Right atrium auricular region (tissue), 2 donors: ENCODE measurements around the gene LRRC7. TPM values are rescaled to one million over a fixed set of nuclear protein-coding genes. Genes with fewer than 3 reads are reported as not detected.

ENCODE experiments used
- DNase-seq: peaks from one replicate; pipeline ENCODE4 v3.0.0-alpha.2; 2019; ENCODE audit warnings: low spot score
- H3K27ac ChIP-seq, 2 donors: fragments of 200-600 bp; sonication (generic); 1 replicate in 1 of 2; 2 replicates in 1 of 2; pipeline ENCODE4 v1.5.1; 2016 to 2019
- H3K27me3 ChIP-seq, 2 donors: fragments of 200-600 bp; sonication (generic); one replicate each; pipeline versions ENCODE4 v1.5.1 to v1.6.0; 2017 to 2019
- H3K36me3 ChIP-seq: fragments of 200-600 bp; sonication (generic); one replicate; pipeline ENCODE4 v1.5.1; 2016
- H3K4me1 ChIP-seq, 2 donors: fragments of 200-600 bp; sonication (generic); one replicate each; pipeline versions ENCODE4 v1.5.1 to v1.6.0; 2017 to 2019
- H3K4me3 ChIP-seq, 2 donors: fragments of 200-600 bp; sonication (generic); 1 replicate in 1 of 2; 2 replicates in 1 of 2; pipeline ENCODE4 v1.5.1; 2017 to 2019; ENCODE audit warnings: mild to moderate bottlenecking in 1 of 2, moderate library complexity in 1 of 2
- H3K9me3 ChIP-seq, 2 donors: fragments of 200-600 bp; sonication (generic); one replicate each; pipeline ENCODE4 v1.5.1; 2019
- total RNA-seq, 2 donors: library from RNA; depleted of rRNA; stranded (reverse); fragments of >200 nt; gene quantifications; one replicate each; pipeline ENCODE4 v1.1.0, GENCODE V29; 2016
- TF ChIP-seq, protein P1 (sequence below), 2 donors: fragments of 200-600 bp; sonication (generic); IDR thresholded peaks; one replicate each; pipeline ENCODE4 v1.5.1; 2019; ENCODE audit warnings: antibody characterized with exemption in 2 of 2

Gene LRRC7
- total RNA-seq, 2 donors from 2014 or later: 0.75 to 14.3 TPM

DNA sequence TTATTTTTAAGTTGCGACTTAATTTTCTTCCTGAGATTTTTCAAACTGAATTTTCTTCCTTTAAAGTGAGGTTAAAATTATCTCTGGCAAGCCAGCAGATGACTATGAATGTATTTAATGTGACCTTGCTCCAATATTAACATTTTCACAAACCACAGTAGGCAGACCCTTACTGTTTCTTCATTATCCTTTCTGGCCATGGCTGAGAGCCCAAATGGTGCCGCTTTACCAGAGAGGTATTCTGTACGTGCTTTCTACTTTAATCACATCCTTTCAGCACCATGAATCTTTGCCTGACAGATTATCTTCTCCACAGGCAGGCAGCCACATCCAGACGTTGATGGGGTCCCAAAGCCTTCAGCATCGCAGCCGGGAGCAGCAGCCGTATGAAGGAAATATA, 508.0 kb downstream of the LRRC7 start:
- Histone ChIP-seq H3K4me3 (no peak overlapping the region), H3K9me3 (no peaks in the 10 kb centered on the region), H3K4me1 (no peaks in the 10 kb centered on the region), H3K36me3 (no peaks in the 10 kb centered on the region), H3K27me3 (no peaks in the 10 kb centered on the region), H3K27ac (no peak overlapping the region)
- no peak for DNase-seq
- TF ChIP-seq, protein P1, sequence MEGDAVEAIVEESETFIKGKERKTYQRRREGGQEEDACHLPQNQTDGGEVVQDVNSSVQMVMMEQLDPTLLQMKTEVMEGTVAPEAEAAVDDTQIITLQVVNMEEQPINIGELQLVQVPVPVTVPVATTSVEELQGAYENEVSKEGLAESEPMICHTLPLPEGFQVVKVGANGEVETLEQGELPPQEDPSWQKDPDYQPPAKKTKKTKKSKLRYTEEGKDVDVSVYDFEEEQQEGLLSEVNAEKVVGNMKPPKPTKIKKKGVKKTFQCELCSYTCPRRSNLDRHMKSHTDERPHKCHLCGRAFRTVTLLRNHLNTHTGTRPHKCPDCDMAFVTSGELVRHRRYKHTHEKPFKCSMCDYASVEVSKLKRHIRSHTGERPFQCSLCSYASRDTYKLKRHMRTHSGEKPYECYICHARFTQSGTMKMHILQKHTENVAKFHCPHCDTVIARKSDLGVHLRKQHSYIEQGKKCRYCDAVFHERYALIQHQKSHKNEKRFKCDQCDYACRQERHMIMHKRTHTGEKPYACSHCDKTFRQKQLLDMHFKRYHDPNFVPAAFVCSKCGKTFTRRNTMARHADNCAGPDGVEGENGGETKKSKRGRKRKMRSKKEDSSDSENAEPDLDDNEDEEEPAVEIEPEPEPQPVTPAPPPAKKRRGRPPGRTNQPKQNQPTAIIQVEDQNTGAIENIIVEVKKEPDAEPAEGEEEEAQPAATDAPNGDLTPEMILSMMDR (IDR thresholded peaks at IDR 0.05): no peak

DNA sequence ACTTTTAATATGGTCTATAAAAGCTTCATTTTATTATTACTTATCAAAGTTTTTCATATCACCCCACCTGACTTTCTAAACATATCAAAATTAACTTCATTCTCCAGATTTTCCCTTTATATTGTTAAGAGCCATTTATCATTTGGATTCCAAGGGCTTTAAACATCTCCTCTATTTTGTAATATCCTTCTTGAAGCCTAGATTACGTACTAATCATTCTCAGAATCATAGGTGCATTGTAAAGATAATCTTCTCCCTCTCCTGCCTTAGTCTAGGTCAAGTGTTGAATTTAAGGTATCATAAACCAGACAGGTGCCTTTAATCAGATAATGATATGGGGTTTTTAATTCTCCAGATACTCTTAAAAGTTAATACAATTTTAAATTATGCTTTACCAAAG, 509.3 kb downstream of the LRRC7 start:
- Histone ChIP-seq H3K4me1 (no peaks in the 10 kb centered on the region), H3K27ac (no peak overlapping the region), H3K27me3 (no peaks in the 10 kb centered on the region), H3K9me3 (no peaks in the 10 kb centered on the region), H3K4me3 (no peak overlapping the region), H3K36me3 (no peaks in the 10 kb centered on the region)
- no peak for DNase-seq
- TF ChIP-seq, protein P1 (IDR thresholded peaks at IDR 0.05): no peak

DNA sequence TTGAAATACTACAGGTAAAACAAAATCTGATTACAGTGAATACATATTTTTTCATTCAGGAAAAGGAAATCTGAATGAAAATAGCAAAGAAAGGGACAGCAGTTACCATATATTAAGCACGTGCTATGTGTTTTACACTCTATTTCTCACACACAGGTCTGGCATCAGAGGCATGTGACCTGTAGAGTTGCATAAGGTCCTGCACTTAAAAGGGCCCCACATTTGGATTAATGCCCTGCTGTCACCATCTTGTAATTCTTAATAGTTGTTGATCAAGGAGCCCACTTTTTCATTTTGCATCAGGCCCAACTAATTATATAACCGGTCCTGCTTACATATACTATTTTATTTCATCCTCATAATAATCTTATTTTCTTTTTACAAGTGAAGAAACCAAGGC, 511.8 kb downstream of the LRRC7 start:
- no peaks in the 10 kb centered on the region for H3K9me3 ChIP-seq
- H3K36me3 ChIP-seq: no peaks in the 10 kb centered on the region
- TF ChIP-seq, protein P1 (IDR thresholded peaks at IDR 0.05): no peak
- no peak for DNase-seq
- H3K27ac ChIP-seq: no peak overlapping the region
- H3K27me3 ChIP-seq: no peaks in the 10 kb centered on the region
- H3K4me1 ChIP-seq: no peaks in the 10 kb centered on the region
- no peak overlapping the region for H3K4me3 ChIP-seq

DNA sequence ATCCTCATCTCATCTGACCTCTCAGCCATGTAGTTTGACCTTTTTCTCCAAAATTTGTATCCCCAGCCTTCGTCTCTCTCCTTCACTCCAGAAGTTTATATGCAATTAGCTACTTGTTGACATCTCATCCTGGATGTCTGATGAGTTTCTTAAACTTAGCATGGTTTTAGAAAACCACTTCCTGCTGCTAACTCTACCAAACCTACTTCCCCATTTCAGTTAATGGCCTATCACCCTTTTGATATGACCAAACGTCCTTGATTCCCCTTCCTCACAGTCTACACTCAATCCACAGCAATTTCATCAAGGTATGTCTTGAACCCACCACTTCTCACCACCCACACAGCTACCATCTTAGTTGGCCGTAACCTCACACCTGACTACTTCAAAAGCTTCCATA, 515.8 kb downstream of the LRRC7 start:
- TF ChIP-seq, protein P1 (IDR thresholded peaks at IDR 0.05): no peak
- no peak overlapping the region for H3K4me3 ChIP-seq
- no peaks in the 10 kb centered on the region for H3K9me3 ChIP-seq
- no peak overlapping the region for H3K27ac ChIP-seq
- no peaks in the 10 kb centered on the region for H3K27me3 ChIP-seq
- H3K4me1 ChIP-seq: no peaks in the 10 kb centered on the region
- no peaks in the 10 kb centered on the region for H3K36me3 ChIP-seq
- no peak for DNase-seq

DNA sequence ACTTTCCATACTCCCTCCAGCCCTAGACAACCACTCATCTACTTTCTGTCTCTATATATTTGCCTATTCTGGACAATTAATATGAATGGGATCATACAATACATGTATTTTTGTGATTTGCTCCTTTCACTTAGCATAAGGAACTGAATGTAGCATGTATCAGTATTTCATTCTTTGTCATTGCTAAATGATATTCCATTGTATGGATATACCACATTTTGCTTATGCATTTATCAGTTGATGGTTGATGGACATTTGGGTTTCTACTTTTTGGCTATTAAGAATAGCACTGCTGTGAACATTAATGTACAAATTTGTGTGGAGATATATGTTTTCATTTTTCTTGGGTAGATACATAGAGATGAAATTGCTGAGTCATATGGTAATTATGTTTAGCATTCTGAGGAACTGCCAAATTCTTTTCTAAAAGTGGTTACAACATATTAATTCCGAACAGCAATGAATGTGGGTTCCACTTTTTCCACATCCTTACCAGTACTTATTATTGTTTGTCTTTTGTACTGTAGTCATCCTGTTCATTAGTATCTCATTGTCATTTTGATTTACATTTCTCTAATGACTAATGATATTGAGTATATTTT, 516.7 kb downstream of the LRRC7 start:
- H3K4me1 ChIP-seq: no peaks in the 10 kb centered on the region
- no peaks in the 10 kb centered on the region for H3K9me3 ChIP-seq
- H3K4me3 ChIP-seq: no peak overlapping the region
- no peak overlapping the region for H3K27ac ChIP-seq
- H3K27me3 ChIP-seq: no peaks in the 10 kb centered on the region
- H3K36me3 ChIP-seq: no peaks in the 10 kb centered on the region
- TF ChIP-seq, protein P1 (IDR thresholded peaks at IDR 0.05): no peak
- DNase-seq: no peak

DNA sequence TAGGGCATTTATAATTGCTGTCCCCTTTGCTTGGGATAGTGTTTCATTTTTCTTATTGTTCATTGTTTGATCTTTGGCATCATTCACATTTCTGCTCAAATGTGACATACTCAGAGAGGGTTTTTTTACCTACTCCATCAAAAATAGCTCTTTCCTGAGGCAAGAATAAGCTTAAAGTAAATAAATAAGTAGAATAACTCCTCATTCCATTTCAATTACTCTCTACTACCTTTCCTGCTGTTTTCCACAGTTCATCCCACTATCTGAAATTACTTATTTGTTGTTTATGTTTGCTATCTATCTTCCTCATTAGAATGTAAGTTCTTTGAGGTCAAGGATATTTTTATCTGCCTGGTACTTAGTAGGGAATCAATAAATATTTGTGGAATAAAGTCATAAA, 517.8 kb downstream of the LRRC7 start:
- TF ChIP-seq, protein P1 (IDR thresholded peaks at IDR 0.05): no peak
- no peak overlapping the region for H3K4me3 ChIP-seq
- no peaks in the 10 kb centered on the region for H3K9me3 ChIP-seq
- H3K27me3 ChIP-seq: no peaks in the 10 kb centered on the region
- no peak for DNase-seq
- no peak overlapping the region for H3K27ac ChIP-seq
- H3K4me1 ChIP-seq: no peaks in the 10 kb centered on the region
- H3K36me3 ChIP-seq: no peaks in the 10 kb centered on the region
